Liver (tissue), 9 donors: Measurements from ENCODE around the gene MT1F. TPM values are rescaled to one million over a fixed set of nuclear protein-coding genes. Genes with fewer than 3 reads are reported as not detected.

Source experiments
- DNase-seq: peaks from one replicate; pipeline ENCODE4 v3.0.0-alpha.2; 2017; ENCODE audit warnings: low spot score
- H3K27ac ChIP-seq, 2 donors: one replicate each; pipeline ENCODE4 v1.7.0; 2013; ENCODE audit warnings: inconsistent platforms in 2 of 2, low read length in 2 of 2, control low read depth in 1 of 2, low read depth in 1 of 2, mild to moderate bottlenecking in 1 of 2
- H3K27me3 ChIP-seq, 4 donors: one replicate each; pipeline versions ENCODE4 v1.6.1 to v1.7.0; 2013; ENCODE audit warnings: low read length in 3 of 4, inconsistent platforms in 1 of 4, mild to moderate bottlenecking in 1 of 4, moderate library complexity in 1 of 4; ENCODE audit not compliant: control insufficient read depth in 4 of 4, insufficient read depth in 4 of 4
- H3K36me3 ChIP-seq, 4 donors: one replicate each; pipeline versions ENCODE4 v1.6.1 to v1.7.0; 2013; ENCODE audit warnings: low read length in 3 of 4, mild to moderate bottlenecking in 3 of 4, low read depth in 1 of 4, moderate library complexity in 1 of 4; ENCODE audit not compliant: control insufficient read depth in 4 of 4, insufficient read depth in 3 of 4
- H3K4me1 ChIP-seq, 4 donors: one replicate each; pipeline versions ENCODE4 v1.6.1 to v1.7.0; 2013; ENCODE audit warnings: low read length in 3 of 4, mild to moderate bottlenecking in 3 of 4, moderate library complexity in 1 of 4; ENCODE audit not compliant: control insufficient read depth in 4 of 4, insufficient read depth in 4 of 4
- H3K4me3 ChIP-seq, 3 donors: one replicate each; pipeline versions ENCODE4 v1.6.1 to v1.7.0; 2013; ENCODE audit warnings: low read length in 3 of 3, control low read depth in 1 of 3, low read depth in 1 of 3, mild to moderate bottlenecking in 1 of 3
- H3K9ac ChIP-seq, 2 donors: one replicate each; pipeline ENCODE4 v1.7.0; 2013; ENCODE audit warnings: low read length in 2 of 2, mild to moderate bottlenecking in 2 of 2, moderate library complexity in 2 of 2, control low read depth in 1 of 2, low read depth in 1 of 2
- H3K9me3 ChIP-seq, 4 donors: one replicate each; pipeline versions ENCODE4 v1.6.1 to v1.7.0; 2013; ENCODE audit warnings: low read length in 3 of 4; ENCODE audit not compliant: control insufficient read depth in 4 of 4
- ATF3 ChIP-seq: IDR thresholded peaks from 2 replicates; pipeline ENCODE4 v1.6.1; 2016; ENCODE audit warnings: antibody characterized with exemption
- EGR1 ChIP-seq, 2 donors: IDR thresholded peaks; 2 replicates each; pipeline ENCODE4 v1.6.1; 2016 to 2018; ENCODE audit warnings: antibody characterized with exemption in 2 of 2, low read depth in 2 of 2
- FOXA1 ChIP-seq: IDR thresholded peaks from 2 replicates; pipeline ENCODE4 v1.6.1; 2016; ENCODE audit warnings: antibody characterized with exemption
- FOXA2 ChIP-seq: IDR thresholded peaks from 2 replicates; pipeline ENCODE4 v1.6.1; 2016; ENCODE audit warnings: antibody characterized with exemption
- GABPA ChIP-seq, 2 donors: IDR thresholded peaks in 1 of 2; conservative IDR thresholded peaks in 1 of 2; 2 replicates each; pipeline ENCODE4 v1.6.1; 2016; ENCODE audit warnings: antibody characterized with exemption in 2 of 2, mild to moderate bottlenecking in 1 of 2, moderate library complexity in 1 of 2
- HNF4A ChIP-seq, 2 donors: conservative IDR thresholded peaks; 2 replicates each; pipeline ENCODE4 v1.6.1; 2016; ENCODE audit warnings: antibody characterized with exemption in 2 of 2, mild to moderate bottlenecking in 2 of 2
- HNF4G ChIP-seq: IDR thresholded peaks from 2 replicates; pipeline ENCODE4 v1.6.1; 2016; ENCODE audit warnings: antibody characterized with exemption
- JUND ChIP-seq, 2 donors: IDR thresholded peaks; 2 replicates each; pipeline ENCODE4 v1.6.1; 2016; ENCODE audit warnings: antibody characterized with exemption in 2 of 2
- MAX ChIP-seq: IDR thresholded peaks from 2 replicates; pipeline ENCODE4 v1.6.1; 2016; ENCODE audit warnings: antibody characterized with exemption
- NR2F2 ChIP-seq: IDR thresholded peaks from 2 replicates; pipeline ENCODE4 v1.6.1; 2016; ENCODE audit warnings: antibody characterized with exemption
- RAD21 ChIP-seq, 2 donors: IDR thresholded peaks; 2 replicates each; pipeline ENCODE4 v1.6.1; 2016; ENCODE audit warnings: antibody characterized with exemption in 2 of 2, mild to moderate bottlenecking in 2 of 2
- REST ChIP-seq: IDR thresholded peaks from 2 replicates; pipeline ENCODE4 v1.6.1; 2016; ENCODE audit warnings: antibody characterized with exemption, mild to moderate bottlenecking
- RXRA ChIP-seq, 2 donors: IDR thresholded peaks; 2 replicates each; pipeline ENCODE4 v1.6.1; 2017 to 2018; ENCODE audit warnings: antibody characterized with exemption in 2 of 2, mild to moderate bottlenecking in 1 of 2
- SP1 ChIP-seq: IDR thresholded peaks from 2 replicates; pipeline ENCODE4 v1.6.1; 2018; ENCODE audit warnings: antibody characterized with exemption, mild to moderate bottlenecking
- TAF1 ChIP-seq: conservative IDR thresholded peaks from 2 replicates; pipeline ENCODE4 v1.6.1; 2016; ENCODE audit warnings: antibody characterized with exemption, mild to moderate bottlenecking
- YY1 ChIP-seq: IDR thresholded peaks from 2 replicates; pipeline ENCODE4 v1.6.1; 2016; ENCODE audit warnings: antibody characterized with exemption, mild to moderate bottlenecking
- ZBTB33 ChIP-seq: IDR thresholded peaks from 2 replicates; pipeline ENCODE4 v1.6.1; 2016; ENCODE audit warnings: antibody characterized with exemption
- WGBS: extraction: QIAGEN DNeasy Blood & Tissue Kit; methylation state at CpG from one replicate; pipeline ENCODE4 v1.1.7; 2013; 5-methylcytosine and 5-hydroxymethylcytosine counted together
- polyA plus RNA-seq, 2 donors: library from polyadenylated mRNA; stranded (reverse) in 1 of 2; unstranded in 1 of 2; fragments of 200-250 nt in 1 of 2; fragments of >200 nt in 1 of 2; fragmentation: Nextera tagmentation in 1 of 2; extraction: Ambion mirVana in 1 of 2; gene quantifications; one replicate each; pipeline versions ENCODE4 v1.2.1 to v1.2.3, GENCODE V29; 2013 to 2015
- total RNA-seq, 2 donors: library from RNA; depleted of rRNA; stranded (reverse); fragments of >200 nt; gene quantifications; one replicate each; pipeline ENCODE4 v1.2.3, GENCODE V29; 2014
- donor health status: healthy.
- donor health status: healthy.
- donor health status: healthy.
- donor health status: healthy.
- donor health status: healthy.

The MT1F gene
- total and polyA plus RNA-seq, 4 donors: 14.2 to 895 (median 134) TPM

GRCh38 chr16:56675685-56676210, 18.0 kb downstream of the MT1F start (continued):
- TF ChIP-seq ATF3 (no peak), HNF4G (no peak)

- no peaks in the 10 kb centered on the region for H3K27me3 ChIP-seq
These were observed 19.7 kb downstream of the MT1F start for GRCh38 chr16:56677474-56677873.

GRCh38 chr16:56679078-56679730, 21.4 kb downstream of the MT1F start:
- Histone ChIP-seq H3K27ac (no peak overlapping the region), H3K4me1 (peaks cover 2 to 19% (median 12%) of the 10 kb centered on the region in 4 donors), H3K9ac (no peak overlapping the region), H3K4me3 (no peak overlapping the region), H3K9me3 (no peaks in the 10 kb centered on the region), H3K27me3 (no peaks in the 10 kb centered on the region), H3K36me3 (no peaks in the 10 kb centered on the region)
- 96% methylated on average over 3 of the region's 3 CpGs for WGBS
- TF ChIP-seq HNF4A (conservative IDR thresholded peaks at IDR 0.05) (no peak), TAF1 (no peak), YY1 (no peak), HNF4G (no peak), SP1 (no peak), ATF3 (no peak), JUND (IDR thresholded peaks at IDR 0.05) (no peak), FOXA2 (no peak), MAX (no peak), GABPA (IDR thresholded peaks at IDR 0.05 in 1 of 2, conservative IDR thresholded peaks at IDR 0.05 in 1 of 2) (no peak), NR2F2 (no peak), RAD21 (IDR thresholded peaks at IDR 0.05) (no peak), ZBTB33 (no peak), REST (no peak), RXRA (IDR thresholded peaks at IDR 0.05) (no peak), EGR1 (IDR thresholded peaks at IDR 0.05; ENCODE audit: low read depth in 2 of 2) (no peak), FOXA1 (no peak)
- no peak for DNase-seq

More at GRCh38 chr16:56677474-56677873, 19.7 kb downstream of the MT1F start:
- TF ChIP-seq HNF4A (conservative IDR thresholded peaks at IDR 0.05): no peak
- no peak for TF ChIP-seq TAF1
- TF ChIP-seq YY1: no peak
- no peak for TF ChIP-seq SP1
- TF ChIP-seq ATF3: no peak
- no peak for DNase-seq
- Histone ChIP-seq H3K4me1 (peaks cover 2 to 17% (median 10%) of the 10 kb centered on the region in 4 donors), H3K9ac (no peak overlapping the region), H3K27ac (no peak overlapping the region), H3K4me3 (no peak overlapping the region), H3K9me3 (no peaks in the 10 kb centered on the region), H3K36me3 (no peaks in the 10 kb centered on the region)
- WGBS: 86% methylated on average over 3 of the region's 3 CpGs
